IPS DF 19.7 (cell line): Measurements from ENCODE around the gene TTLL9.

ENCODE experiments used
- DNase-seq: peaks from one replicate; pipeline ENCODE4 v3.0.0-alpha.2; 2013; ENCODE audit warnings: low read depth, low spot score

TTLL9 gene

GRCh38 chr20:31977080-31977479 is 106.6 kb downstream of the TTLL9 start:
- no peak for DNase-seq

GRCh38 chr20:31979713-31980426 is 109.4 kb downstream of the TTLL9 start:
- no peak for DNase-seq

GRCh38 chr20:31981784-31982183 is 111.3 kb downstream of the TTLL9 start:
- no peak for DNase-seq

GRCh38 chr20:31984981-31985471 is 114.6 kb downstream of the TTLL9 start:
- no peak for DNase-seq

GRCh38 chr20:31987744-31988143 is 117.3 kb downstream of the TTLL9 start:
- DNase-seq: no peak

GRCh38 chr20:31988430-31989015 is 118.1 kb downstream of the TTLL9 start:
- no peak for DNase-seq

- no peak for DNase-seq
Observed at GRCh38 chr20:31989030-31989645, 118.7 kb downstream of the TTLL9 start.

GRCh38 chr20:31990641-31991338 is 120.4 kb downstream of the TTLL9 start:
- DNase-seq: no peak

GRCh38 chr20:31991339-31991705 is 120.9 kb downstream of the TTLL9 start:
- no peak for DNase-seq

- DNase-seq: no peak
Observed at GRCh38 chr20:31992086-31992485, 121.7 kb downstream of the TTLL9 start.
